ENCODE results near the gene ZSCAN2. TPM values are rescaled to one million over a fixed set of nuclear protein-coding genes. Genes with fewer than 3 reads are reported as not detected.

Gene ZSCAN2
- total and polyA plus RNA-seq, 2 of the 8 experiments (the other 6 are each of a cell fraction or from before 2014, with no cell fraction given) = 23.6 to 52.4 TPM

- TF ChIP-seq CHD7 (IDR thresholded peaks at IDR 0.05; ENCODE audit: insufficient replicate concordance, low read length) (no peak), TBP (IDR thresholded peaks at IDR 0.05; ENCODE audit: low read depth, low read length) (no peak), RBBP5 (IDR thresholded peaks at IDR 0.05; ENCODE audit: borderline replicate concordance, low read depth, low read length) (no peak), SIN3A (conservative IDR thresholded peaks at IDR 0.05 in 1 of 2, IDR thresholded peaks at IDR 0.05 in 1 of 2; ENCODE audit: low read depth in 1 of 2, low read length in 2 of 2) (no peak), SP4 (IDR thresholded peaks at IDR 0.05; ENCODE audit: low read length) (no peak), KDM4A (IDR thresholded peaks at IDR 0.05; ENCODE audit: low read depth, low read length, severe bottlenecking) (no peak), SAP30 (IDR thresholded peaks at IDR 0.05; ENCODE audit: insufficient read depth, insufficient replicate concordance, low read length) (no peak), ASH2L (IDR thresholded peaks at IDR 0.05; ENCODE audit: low read length) (no peak)
Measured at GRCh38 chr15:84552896-84553295, 47.9 kb upstream of the ZSCAN2 start (continued).

Data from H1 (cell line).